ENCODE data around the gene PGBD2. TPM values are rescaled to one million over a fixed set of nuclear protein-coding genes. Genes with fewer than 3 reads are reported as not detected.

PGBD2 gene
- total and polyA plus RNA-seq, 2 of the 13 experiments (the other 11 are each of a cell fraction or from before 2014, with no cell fraction given): 6.0 to 7.4 TPM

DNA sequence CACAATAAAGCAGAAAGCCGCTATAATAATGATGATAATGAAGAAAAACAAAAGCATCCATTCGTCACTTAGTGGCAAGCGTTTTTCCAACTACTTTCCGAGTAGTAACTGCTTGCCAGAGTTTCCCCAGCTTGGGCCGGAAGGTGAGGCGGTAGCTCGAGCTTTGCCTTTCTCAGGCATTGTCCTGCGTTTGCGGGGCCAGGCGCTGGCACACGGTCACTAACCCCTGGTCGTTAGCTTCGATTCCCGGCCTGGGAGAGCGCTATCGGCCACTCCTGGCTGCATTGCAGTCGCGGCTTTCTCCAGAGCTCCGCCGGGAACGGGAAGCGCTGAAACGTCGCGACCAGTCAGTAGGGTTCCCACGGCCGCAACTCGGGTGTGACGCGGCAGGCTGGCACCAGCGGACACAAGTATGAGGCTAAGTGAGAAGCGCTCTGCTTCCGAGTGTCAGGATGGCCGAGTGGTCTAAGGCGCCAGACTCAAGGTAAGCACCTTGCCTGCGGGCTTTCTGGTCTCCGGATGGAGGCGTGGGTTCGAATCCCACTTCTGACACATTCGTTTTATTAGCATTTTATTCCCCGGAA lies 32.5 kb upstream of the PGBD2 start (continued):
- TF ChIP-seq, protein P1, sequence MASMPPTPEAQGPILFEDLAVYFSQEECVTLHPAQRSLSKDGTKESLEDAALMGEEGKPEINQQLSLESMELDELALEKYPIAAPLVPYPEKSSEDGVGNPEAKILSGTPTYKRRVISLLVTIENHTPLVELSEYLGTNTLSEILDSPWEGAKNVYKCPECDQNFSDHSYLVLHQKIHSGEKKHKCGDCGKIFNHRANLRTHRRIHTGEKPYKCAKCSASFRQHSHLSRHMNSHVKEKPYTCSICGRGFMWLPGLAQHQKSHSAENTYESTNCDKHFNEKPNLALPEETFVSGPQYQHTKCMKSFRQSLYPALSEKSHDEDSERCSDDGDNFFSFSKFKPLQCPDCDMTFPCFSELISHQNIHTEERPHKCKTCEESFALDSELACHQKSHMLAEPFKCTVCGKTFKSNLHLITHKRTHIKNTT (CRISPR knock-in tag; IDR thresholded peaks at IDR 0.05): peak; percentile 8; the same call in 1 of the 2 replicates
- TF ChIP-seq HNRNPLL (IDR thresholded peaks at IDR 0.05; ENCODE audit: low read depth, low read length, poor library complexity, severe bottlenecking) (peak; percentile 81), DR1 (CRISPR knock-in tag; IDR thresholded peaks at IDR 0.05) (0 out of 2 replicates have a peak, but pooled peaks have one; percentile 1), ZMYM3 (CRISPR knock-in tag; IDR thresholded peaks at IDR 0.05) (no peak), MXD4 (CRISPR knock-in tag; IDR thresholded peaks at IDR 0.05) (peak; percentile 56; the same call in 1 of the 2 replicates)
- TF ChIP-seq, protein P2, sequence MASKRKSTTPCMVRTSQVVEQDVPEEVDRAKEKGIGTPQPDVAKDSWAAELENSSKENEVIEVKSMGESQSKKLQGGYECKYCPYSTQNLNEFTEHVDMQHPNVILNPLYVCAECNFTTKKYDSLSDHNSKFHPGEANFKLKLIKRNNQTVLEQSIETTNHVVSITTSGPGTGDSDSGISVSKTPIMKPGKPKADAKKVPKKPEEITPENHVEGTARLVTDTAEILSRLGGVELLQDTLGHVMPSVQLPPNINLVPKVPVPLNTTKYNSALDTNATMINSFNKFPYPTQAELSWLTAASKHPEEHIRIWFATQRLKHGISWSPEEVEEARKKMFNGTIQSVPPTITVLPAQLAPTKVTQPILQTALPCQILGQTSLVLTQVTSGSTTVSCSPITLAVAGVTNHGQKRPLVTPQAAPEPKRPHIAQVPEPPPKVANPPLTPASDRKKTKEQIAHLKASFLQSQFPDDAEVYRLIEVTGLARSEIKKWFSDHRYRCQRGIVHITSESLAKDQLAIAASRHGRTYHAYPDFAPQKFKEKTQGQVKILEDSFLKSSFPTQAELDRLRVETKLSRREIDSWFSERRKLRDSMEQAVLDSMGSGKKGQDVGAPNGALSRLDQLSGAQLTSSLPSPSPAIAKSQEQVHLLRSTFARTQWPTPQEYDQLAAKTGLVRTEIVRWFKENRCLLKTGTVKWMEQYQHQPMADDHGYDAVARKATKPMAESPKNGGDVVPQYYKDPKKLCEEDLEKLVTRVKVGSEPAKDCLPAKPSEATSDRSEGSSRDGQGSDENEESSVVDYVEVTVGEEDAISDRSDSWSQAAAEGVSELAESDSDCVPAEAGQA (IDR thresholded peaks at IDR 0.05; ENCODE audit: low read depth): peak; percentile 17; the same call in 1 of the 2 replicates
- TF ChIP-seq, protein P2 (CRISPR knock-in tag; IDR thresholded peaks at IDR 0.05; ENCODE audit: borderline replicate concordance): peak; percentile 73; the same call in 1 of the 2 replicates
- TF ChIP-seq, protein P3, sequence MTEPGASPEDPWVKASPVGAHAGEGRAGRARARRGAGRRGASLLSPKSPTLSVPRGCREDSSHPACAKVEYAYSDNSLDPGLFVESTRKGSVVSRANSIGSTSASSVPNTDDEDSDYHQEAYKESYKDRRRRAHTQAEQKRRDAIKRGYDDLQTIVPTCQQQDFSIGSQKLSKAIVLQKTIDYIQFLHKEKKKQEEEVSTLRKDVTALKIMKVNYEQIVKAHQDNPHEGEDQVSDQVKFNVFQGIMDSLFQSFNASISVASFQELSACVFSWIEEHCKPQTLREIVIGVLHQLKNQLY (CRISPR knock-in tag; IDR thresholded peaks at IDR 0.05): 0 out of 2 replicates have a peak, but pooled peaks have one; percentile 20
- TF ChIP-seq, protein P4, sequence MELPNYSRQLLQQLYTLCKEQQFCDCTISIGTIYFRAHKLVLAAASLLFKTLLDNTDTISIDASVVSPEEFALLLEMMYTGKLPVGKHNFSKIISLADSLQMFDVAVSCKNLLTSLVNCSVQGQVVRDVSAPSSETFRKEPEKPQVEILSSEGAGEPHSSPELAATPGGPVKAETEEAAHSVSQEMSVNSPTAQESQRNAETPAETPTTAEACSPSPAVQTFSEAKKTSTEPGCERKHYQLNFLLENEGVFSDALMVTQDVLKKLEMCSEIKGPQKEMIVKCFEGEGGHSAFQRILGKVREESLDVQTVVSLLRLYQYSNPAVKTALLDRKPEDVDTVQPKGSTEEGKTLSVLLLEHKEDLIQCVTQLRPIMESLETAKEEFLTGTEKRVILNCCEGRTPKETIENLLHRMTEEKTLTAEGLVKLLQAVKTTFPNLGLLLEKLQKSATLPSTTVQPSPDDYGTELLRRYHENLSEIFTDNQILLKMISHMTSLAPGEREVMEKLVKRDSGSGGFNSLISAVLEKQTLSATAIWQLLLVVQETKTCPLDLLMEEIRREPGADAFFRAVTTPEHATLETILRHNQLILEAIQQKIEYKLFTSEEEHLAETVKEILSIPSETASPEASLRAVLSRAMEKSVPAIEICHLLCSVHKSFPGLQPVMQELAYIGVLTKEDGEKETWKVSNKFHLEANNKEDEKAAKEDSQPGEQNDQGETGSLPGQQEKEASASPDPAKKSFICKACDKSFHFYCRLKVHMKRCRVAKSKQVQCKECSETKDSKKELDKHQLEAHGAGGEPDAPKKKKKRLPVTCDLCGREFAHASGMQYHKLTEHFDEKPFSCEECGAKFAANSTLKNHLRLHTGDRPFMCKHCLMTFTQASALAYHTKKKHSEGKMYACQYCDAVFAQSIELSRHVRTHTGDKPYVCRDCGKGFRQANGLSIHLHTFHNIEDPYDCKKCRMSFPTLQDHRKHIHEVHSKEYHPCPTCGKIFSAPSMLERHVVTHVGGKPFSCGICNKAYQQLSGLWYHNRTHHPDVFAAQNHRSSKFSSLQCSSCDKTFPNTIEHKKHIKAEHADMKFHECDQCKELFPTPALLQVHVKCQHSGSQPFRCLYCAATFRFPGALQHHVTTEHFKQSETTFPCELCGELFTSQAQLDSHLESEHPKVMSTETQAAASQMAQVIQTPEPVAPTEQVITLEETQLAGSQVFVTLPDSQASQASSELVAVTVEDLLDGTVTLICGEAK (IDR thresholded peaks at IDR 0.05): no peak
- TF ChIP-seq, protein P4 (CRISPR knock-in tag; IDR thresholded peaks at IDR 0.05): no peak; the same call in 1 of the 2 replicates

Measured in HepG2 (cell line).